ENCODE measurements around the gene SUGCT. TPM values are rescaled to one million over a fixed set of nuclear protein-coding genes. Genes with fewer than 3 reads are reported as not detected.

SUGCT gene
- total RNA-seq, 1 donor from 2014 or later = 1.6 TPM

GRCh38 chr7:40356871-40357709 is 222.3 kb downstream of the SUGCT start:
- Mint-ChIP-seq H3K9me3 (ENCODE audit: unreplicated experiment) (no peaks in the 10 kb centered on the region), H3K36me3 (ENCODE audit: low read depth, unreplicated experiment) (no peaks in the 10 kb centered on the region), H3K4me3 (ENCODE audit: unreplicated experiment) (no peak overlapping the region), H3K4me1 (ENCODE audit: unreplicated experiment) (peaks cover 6% of the 10 kb centered on the region), H3K27me3 (ENCODE audit: unreplicated experiment) (no peaks in the 10 kb centered on the region), H3K27ac (ENCODE audit: unreplicated experiment) (no peak overlapping the region)
- TF ChIP-seq CTCF (IDR thresholded peaks at IDR 0.05; ENCODE audit: unreplicated experiment) = no peak
- no peak for DNase-seq (ENCODE audit: low spot score)

GRCh38 chr7:40369641-40370277 is 235.0 kb downstream of the SUGCT start:
- Mint-ChIP-seq H3K4me3 (ENCODE audit: unreplicated experiment) (no peak overlapping the region), H3K27me3 (ENCODE audit: unreplicated experiment) (peaks cover 2% of the 10 kb centered on the region), H3K27ac (ENCODE audit: unreplicated experiment) (no peak overlapping the region), H3K9me3 (ENCODE audit: unreplicated experiment) (no peaks in the 10 kb centered on the region), H3K4me1 (ENCODE audit: unreplicated experiment) (no peaks in the 10 kb centered on the region), H3K36me3 (ENCODE audit: low read depth, unreplicated experiment) (no peaks in the 10 kb centered on the region)
- no peak for TF ChIP-seq CTCF (IDR thresholded peaks at IDR 0.05; ENCODE audit: unreplicated experiment)
- no peak for DNase-seq (ENCODE audit: low spot score)

- Mint-ChIP-seq H3K27me3 (ENCODE audit: unreplicated experiment) (peaks cover 2% of the 10 kb centered on the region), H3K9me3 (ENCODE audit: unreplicated experiment) (no peaks in the 10 kb centered on the region), H3K4me3 (ENCODE audit: unreplicated experiment) (no peak overlapping the region), H3K36me3 (ENCODE audit: low read depth, unreplicated experiment) (no peaks in the 10 kb centered on the region), H3K4me1 (ENCODE audit: unreplicated experiment) (no peaks in the 10 kb centered on the region), H3K27ac (ENCODE audit: unreplicated experiment) (no peak overlapping the region)
- no peak for DNase-seq (ENCODE audit: low spot score)
- TF ChIP-seq CTCF (IDR thresholded peaks at IDR 0.05; ENCODE audit: unreplicated experiment) = no peak
Measured at GRCh38 chr7:40371806-40372440, 237.1 kb downstream of the SUGCT start.

- Mint-ChIP-seq H3K9me3 (ENCODE audit: unreplicated experiment) (peaks cover 4% of the 10 kb centered on the region), H3K36me3 (ENCODE audit: low read depth, unreplicated experiment) (no peaks in the 10 kb centered on the region), H3K27me3 (ENCODE audit: unreplicated experiment) (no peaks in the 10 kb centered on the region), H3K4me1 (ENCODE audit: unreplicated experiment) (no peaks in the 10 kb centered on the region), H3K4me3 (ENCODE audit: unreplicated experiment) (no peak overlapping the region), H3K27ac (ENCODE audit: unreplicated experiment) (no peak overlapping the region)
- no peak for DNase-seq (ENCODE audit: low spot score)
- TF ChIP-seq CTCF (IDR thresholded peaks at IDR 0.05; ENCODE audit: unreplicated experiment) = no peak
Measured at GRCh38 chr7:40374575-40374974, 239.8 kb downstream of the SUGCT start.

Data from endothelial cell (in vitro differentiated cells).